Stimulated activated CD4-positive, alpha-beta T cell treated with anti-CD3 and anti-CD28 coated beads, Interleukin-2, amount 100 ng/mL, for 48 hours (primary cell): Measurements from ENCODE around the gene S100A7A.

Source experiments
- DNase-seq, 2 donors: peaks; one replicate each; pipeline ENCODE4 v3.0.0-alpha.2; 2020

The S100A7A gene

DNA sequence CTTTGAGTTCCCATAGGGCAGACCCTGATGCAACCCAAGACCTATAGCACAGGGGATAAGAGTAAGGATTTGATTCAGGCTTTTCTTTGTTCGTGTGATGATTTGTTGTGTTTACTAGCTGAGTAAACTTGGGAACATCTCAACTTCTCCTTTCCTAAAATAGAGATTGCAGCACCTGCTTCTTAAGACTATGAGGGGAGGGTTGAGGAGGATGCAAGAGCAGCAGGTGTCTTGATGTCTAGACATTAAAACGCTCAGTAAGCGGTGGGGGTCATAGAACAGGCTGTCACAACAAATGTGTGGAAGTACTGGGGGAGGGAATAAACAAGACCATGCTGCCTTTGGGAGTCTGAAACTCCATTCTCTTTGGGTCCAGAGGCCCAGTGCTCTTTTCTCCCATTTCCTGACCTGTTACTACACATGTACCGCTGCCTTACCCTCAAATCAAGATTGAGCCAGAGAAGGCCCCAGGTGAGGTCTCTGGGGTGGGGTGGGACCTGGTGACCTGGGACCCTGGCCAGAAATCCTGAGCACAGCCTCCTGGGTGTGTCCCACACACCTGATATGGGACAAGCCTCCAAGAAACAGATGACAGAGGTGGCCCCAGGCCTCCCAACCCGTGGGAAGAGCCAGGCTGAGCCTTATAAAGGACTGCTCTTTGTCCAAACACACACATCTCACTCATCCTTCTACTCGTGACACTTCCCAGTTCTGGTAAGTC, at the start of gene S100A7A:
Gene S100A7A (plus strand): TSS at position 671 of the 721 bp plus-strand sequence. CDS start 1,563 bp downstream, outside the sequence.
- DNase-seq, result no peak

DNA sequence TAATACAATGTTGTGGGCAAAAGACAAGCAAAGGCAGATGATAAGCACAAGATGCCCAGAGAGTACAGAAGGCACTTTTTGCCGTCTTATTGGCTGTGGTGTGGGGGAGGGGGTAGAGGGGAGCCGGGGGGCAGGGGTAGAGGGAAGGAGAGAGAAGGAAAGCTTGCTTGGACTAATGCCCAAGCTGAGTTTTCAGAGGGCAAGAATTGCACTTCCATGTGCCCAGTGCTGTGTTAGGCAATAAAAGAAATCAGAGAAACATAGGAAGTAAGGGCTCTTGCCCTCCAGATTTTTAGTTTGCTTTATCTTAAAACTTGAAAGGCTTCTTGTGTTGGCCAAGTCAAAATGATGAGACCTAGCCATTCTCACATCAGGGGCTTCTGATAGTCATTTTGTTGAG, 49.2 kb upstream of the S100A7A start:
- DNase-seq, result no peak

DNA sequence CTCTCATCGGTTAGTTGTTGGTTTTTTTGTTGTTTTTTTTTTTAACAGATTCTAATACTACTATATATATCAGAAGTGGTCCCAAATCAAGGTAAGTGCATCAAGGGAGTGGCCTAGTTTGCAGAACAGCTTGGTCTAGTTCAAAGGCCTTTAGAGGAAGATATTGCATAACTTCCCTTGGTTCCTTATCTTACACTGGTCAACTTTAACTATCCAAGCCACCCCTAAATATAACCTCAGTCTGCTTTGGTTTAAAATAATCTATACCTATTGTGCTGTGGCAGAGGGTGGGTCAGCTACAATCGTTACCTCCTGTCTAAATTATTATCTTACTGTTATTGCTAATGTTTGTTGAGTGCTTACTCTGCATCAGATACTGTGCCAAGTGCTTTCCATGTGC, 47.8 kb upstream of the S100A7A start:
- DNase-seq, result no peak

- DNase-seq, result no peak
These were observed 46.2 kb upstream of the S100A7A start for GRCh38 chr1:153370146-153370545.

DNA sequence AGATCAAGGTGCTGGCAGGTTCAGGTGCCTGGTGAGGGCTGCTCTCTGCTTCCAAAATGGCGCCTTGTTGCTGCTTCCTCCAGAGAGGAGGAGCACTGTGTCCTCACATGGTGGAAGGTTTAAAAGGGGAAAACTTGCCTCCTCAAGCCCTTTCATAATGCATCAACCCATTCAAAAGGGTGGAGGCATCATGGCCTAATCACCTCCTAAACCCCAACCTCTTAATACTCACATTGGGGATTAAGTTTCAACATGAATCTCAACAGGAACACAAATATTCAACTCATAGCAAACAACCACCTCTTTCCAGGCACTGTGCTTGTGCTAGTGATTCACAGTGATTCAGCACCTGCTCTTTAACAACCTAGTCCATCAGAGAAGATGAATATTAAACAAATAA, 45.1 kb upstream of the S100A7A start:
- DNase-seq, result no peak

DNA sequence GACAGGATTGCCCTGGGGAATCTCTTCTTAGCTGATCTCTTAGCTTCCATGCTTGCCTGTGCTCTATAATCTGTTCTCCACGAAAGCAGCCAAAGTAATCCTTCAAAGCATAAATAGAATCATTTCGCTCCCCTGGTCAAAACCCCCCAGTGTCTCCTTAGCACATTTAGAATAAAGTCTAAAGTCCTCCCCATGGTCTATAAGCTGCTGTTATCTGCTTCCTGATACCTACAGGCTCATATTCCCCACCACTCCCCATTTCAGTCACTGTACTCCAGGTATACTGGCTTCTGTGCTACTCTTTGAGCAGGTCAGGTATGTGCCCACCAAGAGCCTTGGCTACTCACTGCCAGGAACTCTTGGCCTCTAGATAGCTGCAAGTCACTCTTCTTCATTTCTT, 43.7 kb upstream of the S100A7A start:
- no peak for DNase-seq

GRCh38 chr1:153374071-153374470, 42.2 kb upstream of the S100A7A start:
- DNase-seq, result no peak

DNA sequence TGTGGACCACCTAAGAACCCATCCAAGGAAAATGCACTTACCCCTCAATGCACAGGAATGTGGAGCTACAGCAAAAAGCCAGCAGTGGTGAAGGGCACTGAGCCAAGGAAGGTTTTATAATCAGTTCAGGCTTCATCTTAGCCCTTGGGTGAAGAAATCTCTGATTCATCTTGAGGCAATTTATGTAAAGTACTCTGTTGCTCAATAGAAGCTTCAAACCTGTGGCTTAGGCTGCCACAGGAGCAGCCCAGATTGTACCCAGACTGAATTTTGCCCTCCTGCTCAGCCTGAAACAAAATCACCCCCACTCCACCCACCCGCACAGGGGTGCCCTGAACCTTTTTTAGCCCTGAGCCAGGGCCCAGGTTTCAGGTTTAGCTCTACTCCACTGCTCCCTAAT, 40.8 kb upstream of the S100A7A start, which contains the start of gene S100A12:
Gene S100A12 (minus strand): TSS at position 111 of the 400 bp plus-strand sequence. CDS start 1,029 bp downstream, outside the sequence.
- no peak for DNase-seq

DNA sequence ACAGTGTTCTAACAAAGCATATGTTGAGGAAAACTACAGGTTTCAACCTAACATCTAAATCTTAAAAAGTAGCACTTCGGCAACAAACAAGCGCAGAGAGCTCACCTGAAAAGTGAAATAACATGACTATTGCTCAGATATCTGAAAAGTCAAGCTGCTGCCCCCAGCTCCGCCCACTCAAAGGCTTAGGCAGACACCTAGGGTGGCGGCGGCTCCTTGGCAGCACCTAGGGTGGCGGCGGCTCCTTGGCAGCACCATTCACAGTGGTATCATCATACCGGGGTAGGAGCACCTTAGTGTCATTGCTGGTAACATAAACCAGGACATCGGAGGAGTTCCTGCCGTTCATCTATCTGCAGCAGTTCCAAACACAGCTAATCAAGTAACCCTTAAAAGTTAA, 36.7 kb upstream of the S100A7A start:
- DNase-seq, result no peak

DNA sequence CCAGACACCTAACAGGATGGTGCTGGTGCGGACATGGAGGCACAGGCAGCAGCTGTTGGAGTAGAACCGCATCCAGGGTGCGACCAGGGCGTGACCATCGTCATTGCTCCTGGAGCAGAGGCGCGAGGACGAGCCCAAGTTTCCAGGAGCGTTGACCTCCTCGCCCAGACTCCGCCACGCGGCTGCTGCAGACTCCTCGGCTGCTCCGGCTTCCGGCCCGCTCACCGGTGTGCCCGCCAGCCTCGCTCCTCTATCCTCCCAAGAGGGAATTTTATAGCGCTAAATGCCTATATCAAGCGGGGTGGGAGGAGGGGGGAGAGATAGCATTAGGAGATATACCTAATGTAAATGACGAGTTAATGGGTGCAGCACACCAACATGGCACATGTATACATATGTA, 35.6 kb upstream of the S100A7A start:
- no peak for DNase-seq

GRCh38 chr1:153384958-153385580, 31.3 kb upstream of the S100A7A start:
- DNase-seq, result no peak

- DNase-seq, result no peak
These were observed 29.8 kb upstream of the S100A7A start for GRCh38 chr1:153386500-153386901.

DNA sequence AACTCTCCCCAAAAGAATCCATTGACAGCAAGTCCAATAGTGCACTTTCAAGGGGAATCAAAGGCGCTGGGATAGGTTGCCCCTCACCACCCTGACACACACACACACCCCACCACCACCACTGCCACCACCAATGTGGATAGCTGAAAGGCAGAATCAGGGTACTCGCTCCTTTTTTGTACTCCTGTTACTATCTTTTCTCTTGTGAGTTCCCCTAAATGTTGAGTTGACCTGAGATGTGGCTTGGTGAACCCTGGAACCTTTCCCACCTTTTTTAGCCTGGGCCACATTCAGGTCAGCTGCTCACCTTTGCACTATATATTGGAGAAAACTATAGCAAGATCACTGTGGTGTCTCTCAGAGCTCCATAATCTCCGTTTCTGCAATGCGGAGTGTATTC, 29.3 kb upstream of the S100A7A start:
- DNase-seq, result no peak

DNA sequence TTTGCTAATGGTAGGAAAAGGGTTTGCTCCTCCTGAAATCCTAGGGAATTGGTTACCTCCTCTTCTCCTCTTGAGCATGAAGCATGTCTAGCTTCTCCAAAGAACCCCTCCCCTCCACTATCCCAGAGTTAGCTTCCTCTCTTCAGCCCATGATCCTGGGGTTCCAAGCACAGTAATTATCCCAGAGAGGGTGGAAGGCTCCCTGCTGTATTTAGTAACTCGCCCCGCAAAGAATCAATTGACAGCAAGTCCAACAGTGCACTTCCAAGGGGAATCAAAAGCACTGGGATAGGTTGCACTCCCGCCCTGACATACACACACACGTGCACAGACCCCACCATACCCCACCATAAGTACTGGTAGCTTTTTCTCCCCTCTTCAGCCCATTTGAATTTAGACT, 28.5 kb upstream of the S100A7A start:
- no peak for DNase-seq

DNA sequence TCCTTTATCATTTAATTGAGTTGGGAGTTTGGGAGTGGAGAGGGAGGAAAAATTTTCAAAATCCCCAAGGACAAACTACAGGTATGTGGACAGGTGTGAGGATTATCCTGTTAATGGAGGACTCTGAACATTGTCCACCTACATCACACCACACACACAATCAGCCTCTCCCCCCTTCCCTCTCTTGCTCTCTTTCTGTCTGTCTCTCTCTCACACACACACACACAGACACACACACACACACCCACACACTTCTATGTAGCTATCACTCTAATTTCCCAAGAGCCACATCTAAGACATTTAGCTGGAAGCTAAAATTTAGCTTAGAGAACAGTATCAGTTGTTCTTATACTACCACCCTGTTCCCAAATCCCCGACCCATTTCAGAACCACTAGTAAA, 26.9 kb upstream of the S100A7A start:
- no peak for DNase-seq

GRCh38 chr1:153389973-153390879, 26.1 kb upstream of the S100A7A start:
- no peak for DNase-seq

DNA sequence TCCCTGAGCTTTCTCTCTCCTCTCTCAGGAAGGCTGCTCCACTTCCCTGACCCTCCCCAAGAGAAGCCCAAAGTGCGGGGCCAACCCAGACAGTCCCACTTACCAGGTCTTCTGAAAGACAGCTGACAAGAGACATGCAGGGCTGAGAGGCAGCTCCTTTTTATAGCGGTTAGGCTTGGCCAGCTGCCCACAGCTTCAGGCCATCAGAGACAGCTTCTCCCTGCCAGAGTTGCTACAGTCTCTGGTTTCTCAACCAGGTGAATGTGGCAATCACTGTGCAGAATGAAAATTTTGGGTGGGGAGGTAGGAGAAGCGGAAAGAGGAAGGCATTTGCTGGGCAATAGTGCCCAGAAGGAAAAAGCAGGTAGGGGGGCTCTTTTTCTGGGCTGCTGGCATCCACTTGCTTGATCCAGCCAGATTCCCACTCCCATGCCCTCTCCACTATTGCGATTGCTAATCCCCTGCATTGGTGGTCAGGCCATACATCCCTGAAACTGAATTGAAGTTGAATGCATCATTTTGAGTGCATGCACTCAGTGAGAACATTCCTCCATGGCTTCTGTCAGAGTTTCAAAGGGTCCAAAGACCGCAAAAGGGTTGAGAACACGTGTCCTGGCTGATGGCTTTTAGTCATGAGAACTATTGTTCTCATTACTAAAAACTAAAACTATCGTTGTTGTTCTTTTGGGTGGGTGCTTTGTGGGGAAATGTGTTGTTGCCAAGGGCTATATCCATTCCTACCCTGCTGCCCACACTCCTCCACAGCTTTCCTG, 25.2 kb upstream of the S100A7A start, which contains the start of gene S100A8:
Gene S100A8 (minus strand): TSS at position 136 of the 773 bp plus-strand sequence. CDS start 538 bp downstream, outside the sequence.
- no peak for DNase-seq

GRCh38 chr1:153392258-153392657, 24.1 kb upstream of the S100A7A start:
- DNase-seq, result no peak

- DNase-seq, result no peak
These were observed 23.5 kb upstream of the S100A7A start for GRCh38 chr1:153392822-153393221.

DNA sequence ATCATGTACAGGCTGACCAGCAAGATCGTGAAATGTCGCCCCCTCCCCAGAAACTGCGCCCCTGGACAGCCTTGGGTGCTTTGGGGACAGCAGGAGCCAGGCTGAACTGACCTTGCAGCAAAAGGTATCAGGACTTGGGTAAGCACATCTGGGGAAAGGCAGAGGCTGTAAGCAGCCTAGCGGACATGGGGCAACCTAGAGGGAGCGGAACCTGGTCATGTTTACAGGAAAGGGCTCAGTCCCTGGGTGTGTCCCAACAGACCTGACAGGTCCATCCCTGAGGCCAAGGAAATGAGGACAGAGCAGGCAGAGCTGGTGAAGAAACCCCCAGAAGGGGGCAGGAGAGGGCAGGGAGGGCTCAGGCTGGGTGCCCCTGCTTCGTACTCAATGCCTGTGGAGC, 22.4 kb upstream of the S100A7A start:
- no peak for DNase-seq

DNA sequence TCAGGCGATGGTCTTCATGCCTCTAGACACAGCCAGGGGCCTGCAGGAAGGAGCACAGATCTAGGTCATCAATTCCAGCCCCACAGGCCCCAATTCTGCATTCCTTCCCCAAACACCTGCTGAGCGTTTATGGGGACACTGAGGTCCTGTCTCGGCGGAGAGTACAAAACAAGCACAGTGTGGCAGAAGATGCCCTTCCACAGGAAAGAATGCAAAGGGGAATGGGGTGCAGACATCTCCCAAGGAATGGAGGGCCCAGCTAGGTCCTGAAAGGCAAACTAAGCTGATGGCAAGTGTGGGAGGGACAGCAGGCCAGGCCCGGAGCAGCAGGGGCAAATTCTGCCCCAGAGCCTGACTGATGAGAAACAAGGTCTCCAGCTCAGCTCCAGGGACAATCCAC, 21.9 kb upstream of the S100A7A start:
- DNase-seq, result no peak

DNA sequence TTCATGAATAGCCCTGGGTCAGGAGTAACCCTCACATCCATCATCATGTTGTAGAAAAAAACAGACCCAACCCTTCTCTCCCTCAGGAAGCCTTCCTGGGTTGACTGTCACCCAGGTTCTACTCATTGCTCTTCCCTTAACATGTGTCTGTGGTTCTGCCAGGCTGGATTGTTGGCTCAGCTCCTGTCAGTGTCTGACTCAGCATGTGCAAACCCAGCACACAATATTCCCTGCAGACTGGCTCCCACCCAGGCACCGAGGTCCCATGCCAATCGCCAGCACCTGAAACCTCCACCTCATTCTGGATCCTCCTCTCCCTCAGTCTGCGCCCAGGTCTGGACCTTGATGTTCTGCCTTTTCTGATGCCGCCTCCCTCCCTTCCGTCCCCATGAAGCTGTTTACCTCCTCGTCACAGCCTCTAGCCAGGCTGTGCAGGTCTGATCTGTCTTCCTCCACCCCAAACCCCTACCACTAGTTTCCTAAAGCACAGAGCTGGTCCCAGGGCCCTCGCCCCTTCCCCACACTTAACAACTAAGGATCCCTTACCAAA, 21.1 kb upstream of the S100A7A start:
- no peak for DNase-seq
